ENCODE data around the gene GOLT1A.
"Not testable (repeated sequence)": the region's sequence is repeated elsewhere in the genome, so short reads cannot be mapped to it uniquely, and the experiment has no call there.

- not testable (repeated sequence) for TF ChIP-seq CTCF, POLR2A (IDR thresholded peaks at IDR 0.05)
These were observed 25.6 kb upstream of the GOLT1A start for GRCh38 chr1:204239401-204239800.
